OCI-LY3 (cell line): ENCODE results near the gene SFXN3.

Experiments used
- H2AFZ ChIP-seq: fragments of 200-600, 300-600 bp; shearing (Covaris generic); 2 replicates; pipeline ENCODE4 v1.6.0; 2014; ENCODE audit warnings: antibody characterized with exemption, low read depth, low read length
- H3K27ac ChIP-seq: fragments of 200-600, 300-600 bp; sonication (generic); 2 replicates; pipeline ENCODE4 v1.5.1; 2014; ENCODE audit warnings: mild to moderate bottlenecking, low read length, moderate library complexity, mixed read lengths
- H3K27me3 ChIP-seq: fragments of 200-600, 300-600 bp; sonication (generic); 2 replicates; pipeline ENCODE4 v1.6.1; 2014; ENCODE audit warnings: low read depth, low read length, mixed read lengths
- H3K36me3 ChIP-seq: fragments of 200-600, 300-600 bp; sonication (generic); replicated peaks from 2 replicates; pipeline ENCODE3; 2014; ENCODE audit warnings: low read depth, low read length, mixed read lengths
- H3K4me1 ChIP-seq: fragments of 300-600, 200-600 bp; sonication (generic); 2 replicates; pipeline ENCODE4 v1.6.1; 2014; ENCODE audit warnings: low read length, mixed read lengths
- H3K4me2 ChIP-seq: fragments of 200-600, 300-600 bp; sonication (generic); 2 replicates; pipeline ENCODE4 v1.6.1; 2014; ENCODE audit warnings: low read length, mixed read lengths
- H3K4me3 ChIP-seq: fragments of 300-600, 200-600 bp; sonication (generic); 2 replicates; pipeline ENCODE4 v1.5.1; 2014; ENCODE audit warnings: antibody characterized with exemption, mild to moderate bottlenecking, low read length, moderate library complexity
- H3K79me2 ChIP-seq: fragments of 300-600, 200-600 bp; shearing (Covaris generic); 2 replicates; pipeline ENCODE4 v1.6.1; 2014; ENCODE audit warnings: mild to moderate bottlenecking, low read length, mixed read lengths
- H3K9ac ChIP-seq: fragments of 300-600, 200-600 bp; shearing (Covaris generic); 2 replicates; pipeline ENCODE4 v1.6.0; 2014; ENCODE audit warnings: mild to moderate bottlenecking, low read length, moderate library complexity
- H3K9me3 ChIP-seq: fragments of 200-600, 300-600 bp; shearing (Covaris generic); 2 replicates; pipeline ENCODE4 v1.6.1; 2014; ENCODE audit warnings: low read length, mixed read lengths; ENCODE audit not compliant: insufficient read depth
- H4K20me1 ChIP-seq: fragments of 200-600, 300-600 bp; sonication (generic); 2 replicates; pipeline ENCODE4 v1.6.1; 2016; ENCODE audit warnings: low read length, mixed read lengths; ENCODE audit not compliant: insufficient read depth
- EZH2phosphoT487 ChIP-seq: fragments of 200-600 bp; shearing (Covaris generic); IDR thresholded peaks from 2 replicates; pipeline ENCODE4 v1.6.1; 2018; ENCODE audit warnings: antibody characterized with exemption, mixed run types, low read depth
- TF ChIP-seq, protein P1 (sequence below): fragments of 200-600, 300-600 bp; sonication (generic); IDR thresholded peaks from 2 replicates; pipeline ENCODE4 v1.5.1; 2014; ENCODE audit warnings: antibody characterized with exemption, low read length, low read depth

SFXN3 gene

GRCh38 chr10:101072923-101073322 is 41.9 kb downstream of the SFXN3 start:
- no peak overlapping the region for H3K9ac ChIP-seq
- H3K9me3 ChIP-seq = no peaks in the 10 kb centered on the region
- H3K79me2 ChIP-seq = no peaks in the 10 kb centered on the region
- no peak overlapping the region for H3K4me3 ChIP-seq
- H3K4me2 ChIP-seq = no peak overlapping the region
- H2AFZ ChIP-seq = no peak overlapping the region
- H3K27me3 ChIP-seq = peaks cover 8% of the 10 kb centered on the region
- no peaks in the 10 kb centered on the region for H3K36me3 ChIP-seq
- H3K27ac ChIP-seq = no peak overlapping the region
- peaks cover 20% of the 10 kb centered on the region for H3K4me1 ChIP-seq
- no peaks in the 10 kb centered on the region for H4K20me1 ChIP-seq
- TF ChIP-seq, protein P1, sequence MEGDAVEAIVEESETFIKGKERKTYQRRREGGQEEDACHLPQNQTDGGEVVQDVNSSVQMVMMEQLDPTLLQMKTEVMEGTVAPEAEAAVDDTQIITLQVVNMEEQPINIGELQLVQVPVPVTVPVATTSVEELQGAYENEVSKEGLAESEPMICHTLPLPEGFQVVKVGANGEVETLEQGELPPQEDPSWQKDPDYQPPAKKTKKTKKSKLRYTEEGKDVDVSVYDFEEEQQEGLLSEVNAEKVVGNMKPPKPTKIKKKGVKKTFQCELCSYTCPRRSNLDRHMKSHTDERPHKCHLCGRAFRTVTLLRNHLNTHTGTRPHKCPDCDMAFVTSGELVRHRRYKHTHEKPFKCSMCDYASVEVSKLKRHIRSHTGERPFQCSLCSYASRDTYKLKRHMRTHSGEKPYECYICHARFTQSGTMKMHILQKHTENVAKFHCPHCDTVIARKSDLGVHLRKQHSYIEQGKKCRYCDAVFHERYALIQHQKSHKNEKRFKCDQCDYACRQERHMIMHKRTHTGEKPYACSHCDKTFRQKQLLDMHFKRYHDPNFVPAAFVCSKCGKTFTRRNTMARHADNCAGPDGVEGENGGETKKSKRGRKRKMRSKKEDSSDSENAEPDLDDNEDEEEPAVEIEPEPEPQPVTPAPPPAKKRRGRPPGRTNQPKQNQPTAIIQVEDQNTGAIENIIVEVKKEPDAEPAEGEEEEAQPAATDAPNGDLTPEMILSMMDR = no peak
- TF ChIP-seq EZH2phosphoT487 = no peak

GRCh38 chr10:101073631-101074030 is 42.6 kb downstream of the SFXN3 start:
- H2AFZ ChIP-seq = no peak overlapping the region
- H3K9me3 ChIP-seq = no peaks in the 10 kb centered on the region
- H3K4me1 ChIP-seq = peaks cover 20% of the 10 kb centered on the region
- peaks cover 12% of the 10 kb centered on the region for H3K27me3 ChIP-seq
- H3K4me3 ChIP-seq = no peak overlapping the region
- H3K4me2 ChIP-seq = no peak overlapping the region
- H4K20me1 ChIP-seq = no peaks in the 10 kb centered on the region
- TF ChIP-seq, protein P1 = no peak
- no peak for TF ChIP-seq EZH2phosphoT487
- H3K79me2 ChIP-seq = no peaks in the 10 kb centered on the region
- no peaks in the 10 kb centered on the region for H3K36me3 ChIP-seq
- H3K9ac ChIP-seq = no peak overlapping the region
- H3K27ac ChIP-seq = no peak overlapping the region

DNA sequence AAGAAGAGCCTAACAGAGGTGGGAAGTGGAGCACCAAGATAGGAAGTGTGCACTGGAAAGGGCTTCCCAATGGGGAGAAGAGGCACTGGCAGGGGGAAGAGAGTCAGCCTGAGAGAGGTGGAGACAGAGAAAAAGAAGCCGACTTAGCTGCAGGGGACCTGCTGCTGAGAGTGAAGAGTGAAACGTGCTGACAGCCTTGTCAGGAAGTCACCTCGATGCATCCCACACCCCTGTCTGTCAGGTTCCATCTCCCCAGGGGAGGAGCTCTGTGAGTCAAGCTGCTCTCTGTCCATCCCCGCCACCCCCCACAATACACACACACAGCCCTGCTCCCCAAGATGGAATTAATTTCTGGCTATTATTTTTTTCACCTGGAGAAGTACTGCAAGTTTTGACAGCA is 44.7 kb downstream of the SFXN3 start:
- Histone ChIP-seq H3K4me3 (no peak overlapping the region), H3K4me2 (no peak overlapping the region), H3K27me3 (peaks cover 13% of the 10 kb centered on the region), H3K79me2 (no peaks in the 10 kb centered on the region), H3K27ac (no peak overlapping the region), H3K36me3 (no peaks in the 10 kb centered on the region), H3K9ac (no peak overlapping the region), H3K4me1 (peaks cover 20% of the 10 kb centered on the region), H4K20me1 (no peaks in the 10 kb centered on the region), H3K9me3 (no peaks in the 10 kb centered on the region), H2AFZ (no peak overlapping the region)
- no peak for TF ChIP-seq EZH2phosphoT487
- TF ChIP-seq, protein P1 = no peak

DNA sequence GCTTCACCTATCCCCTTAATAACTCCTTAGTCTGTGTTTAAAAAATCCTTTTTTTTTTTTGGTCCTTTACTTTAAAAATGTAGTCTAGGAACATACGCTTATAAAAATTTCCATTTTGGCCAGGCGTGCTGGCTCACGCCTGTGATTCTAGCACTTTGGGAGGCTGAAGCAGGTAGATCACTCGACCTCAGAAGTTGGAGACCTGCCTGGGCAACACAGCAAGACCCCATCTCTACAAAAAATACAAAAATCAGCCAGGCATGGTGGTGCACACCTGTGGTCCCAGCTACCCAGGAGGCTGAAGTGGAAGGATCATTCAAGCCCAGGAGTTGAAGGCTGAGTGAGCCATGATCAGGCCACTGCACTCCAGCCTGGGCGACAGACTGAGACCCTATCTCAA is 45.6 kb downstream of the SFXN3 start:
- H4K20me1 ChIP-seq = no peaks in the 10 kb centered on the region
- H3K36me3 ChIP-seq = no peaks in the 10 kb centered on the region
- H2AFZ ChIP-seq = no peak overlapping the region
- no peak overlapping the region for H3K27ac ChIP-seq
- peaks cover 11% of the 10 kb centered on the region for H3K4me1 ChIP-seq
- H3K4me3 ChIP-seq = no peak overlapping the region
- no peak overlapping the region for H3K9ac ChIP-seq
- peaks cover 13% of the 10 kb centered on the region for H3K27me3 ChIP-seq
- H3K79me2 ChIP-seq = no peaks in the 10 kb centered on the region
- TF ChIP-seq EZH2phosphoT487 = no peak
- TF ChIP-seq, protein P1 = no peak
- no peaks in the 10 kb centered on the region for H3K9me3 ChIP-seq
- H3K4me2 ChIP-seq = no peak overlapping the region
